Suppressor macrophage treated with lipopolysaccharide for 1 hour (primary cell): ENCODE results near the gene PROX1.

Source experiments
- DNase-seq, 3 donors: peaks; one replicate each; pipeline ENCODE4 v3.0.0-alpha.2; 2020 to 2022

Gene PROX1

GRCh38 chr1:214002472-214002871, 14.7 kb downstream of the PROX1 start:
- DNase-seq: no peak

DNA sequence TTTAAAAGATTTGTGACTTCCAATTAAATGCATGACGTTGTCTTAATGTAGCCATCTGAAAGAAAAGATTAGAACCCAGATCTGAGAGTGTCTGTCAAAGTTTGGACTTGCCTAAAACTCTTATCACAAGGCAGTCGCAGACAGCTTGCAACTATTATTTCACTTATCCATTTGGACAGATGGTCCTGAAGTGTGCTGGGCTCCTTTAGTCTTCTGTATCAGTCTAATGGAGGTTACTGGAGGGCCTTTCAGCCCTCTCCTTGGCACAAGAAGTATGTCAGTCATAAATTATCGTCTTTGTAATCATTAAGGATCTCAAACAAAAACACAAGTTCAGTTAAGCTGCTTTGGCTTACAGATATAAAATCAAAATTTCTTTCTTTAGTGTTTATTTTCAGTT, 15.5 kb downstream of the PROX1 start:
- DNase-seq: no peak

GRCh38 chr1:214004014-214004413, 16.2 kb downstream of the PROX1 start:
- DNase-seq: no peak

DNA sequence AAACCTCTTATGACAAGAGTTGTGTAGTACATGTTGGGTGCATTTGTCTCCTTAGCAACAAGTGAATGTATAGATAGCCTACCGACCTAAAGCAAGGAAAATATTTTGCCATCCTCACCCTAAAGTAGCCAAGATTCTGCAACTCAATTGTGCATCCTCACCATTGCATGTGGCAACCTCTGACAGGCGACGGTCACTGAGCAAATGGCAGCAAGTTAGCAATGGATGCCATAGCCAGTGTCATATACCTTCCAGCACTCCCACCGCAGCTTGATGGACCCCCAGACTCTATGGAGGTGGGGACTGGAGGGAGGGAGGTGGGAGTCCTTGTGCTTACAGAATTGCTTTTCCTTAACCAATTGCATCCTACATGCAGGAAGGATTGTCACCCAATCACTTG, 17.0 kb downstream of the PROX1 start:
- no peak for DNase-seq

- DNase-seq: no peak
Measured at GRCh38 chr1:214005708-214006107, 17.9 kb downstream of the PROX1 start.

- DNase-seq: no peak
Measured at GRCh38 chr1:214006845-214007244, 19.1 kb downstream of the PROX1 start.

DNA sequence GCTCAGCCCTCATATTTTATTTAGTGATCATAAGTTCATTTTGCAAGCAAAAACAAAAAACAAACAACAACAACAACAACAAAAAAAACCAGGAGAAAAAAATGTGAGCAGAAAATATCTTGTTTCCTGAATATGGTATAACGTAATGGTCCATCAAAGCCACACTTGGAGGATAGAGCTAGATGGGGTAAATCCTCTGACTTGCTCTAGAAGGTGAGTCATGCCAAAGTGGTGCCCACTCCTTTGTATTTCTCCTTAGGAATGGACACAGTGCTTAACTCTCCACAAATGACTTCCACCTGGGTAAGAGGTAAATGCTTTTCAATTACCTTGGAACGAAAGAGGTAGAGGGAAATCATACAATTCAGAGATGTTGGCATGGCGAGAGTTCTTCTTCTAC, 20.6 kb downstream of the PROX1 start:
- no peak for DNase-seq

- no peak for DNase-seq
Measured at GRCh38 chr1:214008791-214009422, 21.1 kb downstream of the PROX1 start.

DNA sequence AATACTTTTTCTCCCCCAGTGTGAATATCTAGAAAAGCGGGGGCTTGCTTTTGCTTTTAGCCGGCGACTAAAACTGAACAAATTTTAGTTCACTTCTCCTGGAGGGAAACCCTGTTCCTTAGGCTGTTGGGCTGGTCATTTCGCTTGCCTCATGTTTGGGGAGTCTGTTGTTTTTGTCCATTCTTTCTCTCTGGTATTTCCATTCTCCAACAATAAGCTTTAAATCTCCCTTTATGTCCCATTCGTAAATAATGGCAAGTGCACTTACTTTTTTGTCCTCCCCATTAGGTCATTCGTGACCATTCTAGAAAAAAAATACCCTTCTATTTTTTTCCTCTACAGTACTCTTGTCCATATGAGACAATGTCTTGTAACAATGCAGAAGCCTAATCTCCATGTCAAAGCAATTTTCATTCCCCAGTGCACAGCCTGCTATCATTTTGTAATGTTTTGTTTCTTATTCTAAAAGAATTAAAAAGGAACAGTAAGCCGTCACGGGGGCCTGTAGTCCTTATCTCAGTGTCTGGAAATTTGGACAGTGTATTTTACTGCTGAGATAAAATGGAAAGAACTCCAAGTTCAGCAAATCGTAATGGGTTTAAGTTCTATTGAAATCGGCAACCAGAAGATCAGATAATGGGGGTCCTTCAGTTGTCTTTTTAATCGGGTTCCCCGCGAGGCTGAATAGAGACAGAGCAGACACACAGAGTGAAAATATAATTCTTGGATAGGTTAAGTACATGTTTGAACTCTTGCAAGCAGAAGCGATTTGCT, 21.8 kb downstream of the PROX1 start:
- no peak for DNase-seq

DNA sequence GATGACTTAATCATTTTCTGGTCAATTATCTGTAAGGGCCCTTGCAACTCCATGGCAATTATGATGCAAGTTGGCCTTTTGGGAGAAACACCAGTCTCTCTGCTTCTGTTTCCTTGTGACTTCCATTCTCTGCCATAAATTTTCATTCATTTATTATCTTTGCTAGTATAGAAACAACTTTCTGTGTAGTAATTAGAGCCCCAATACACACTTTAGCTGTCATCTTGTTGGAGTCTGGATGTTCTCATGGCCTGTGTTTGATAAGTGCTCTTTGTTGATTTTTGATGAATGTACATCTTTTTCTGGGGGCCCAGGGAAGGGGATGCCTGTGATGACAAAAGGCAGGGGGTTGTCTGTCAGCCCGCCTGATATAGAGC, 22.4 kb downstream of the PROX1 start:
- DNase-seq: no peak

GRCh38 chr1:214010717-214011116, 22.9 kb downstream of the PROX1 start:
- no peak for DNase-seq

DNA sequence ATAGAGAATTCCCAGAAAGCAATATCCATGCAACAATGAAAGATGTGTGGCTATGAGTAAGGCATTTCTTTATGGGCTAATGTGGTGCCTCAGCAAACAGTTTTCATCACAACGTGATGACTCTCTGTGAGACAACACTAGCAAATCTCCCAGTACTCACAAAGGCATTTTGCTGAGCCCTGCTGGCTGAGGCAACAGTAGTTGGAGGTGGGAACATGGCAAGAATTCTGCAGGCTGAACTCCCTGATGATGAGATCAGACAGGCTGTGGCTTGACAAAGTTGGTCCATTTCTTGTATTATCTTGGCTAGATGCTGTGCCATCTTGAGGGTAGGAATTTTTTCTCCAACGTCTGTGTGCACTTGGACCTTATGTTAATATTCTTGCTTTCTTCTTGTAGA, 24.6 kb downstream of the PROX1 start:
- DNase-seq: no peak

GRCh38 chr1:214013614-214014377, 26.0 kb downstream of the PROX1 start:
- no peak for DNase-seq

DNA sequence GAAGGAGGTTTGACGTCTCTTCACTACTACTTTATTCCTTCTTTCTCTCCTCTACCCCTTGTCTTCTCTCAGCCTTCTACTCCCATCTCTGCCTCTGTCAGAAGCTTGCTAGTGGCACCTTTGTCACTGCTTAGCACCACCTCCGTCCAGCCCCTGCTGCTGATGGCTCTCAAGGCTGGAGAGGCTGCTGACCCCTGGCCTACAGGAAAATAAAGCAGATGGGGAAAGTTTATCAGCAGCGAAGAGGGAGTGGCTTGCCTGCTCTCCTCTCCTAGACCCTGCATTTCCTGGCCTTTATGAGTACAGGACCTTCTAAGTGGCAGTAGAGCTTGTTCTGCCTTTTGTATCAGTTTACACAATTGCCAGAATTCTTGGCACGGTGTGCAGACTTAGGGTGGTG, 27.0 kb downstream of the PROX1 start:
- DNase-seq: no peak

DNA sequence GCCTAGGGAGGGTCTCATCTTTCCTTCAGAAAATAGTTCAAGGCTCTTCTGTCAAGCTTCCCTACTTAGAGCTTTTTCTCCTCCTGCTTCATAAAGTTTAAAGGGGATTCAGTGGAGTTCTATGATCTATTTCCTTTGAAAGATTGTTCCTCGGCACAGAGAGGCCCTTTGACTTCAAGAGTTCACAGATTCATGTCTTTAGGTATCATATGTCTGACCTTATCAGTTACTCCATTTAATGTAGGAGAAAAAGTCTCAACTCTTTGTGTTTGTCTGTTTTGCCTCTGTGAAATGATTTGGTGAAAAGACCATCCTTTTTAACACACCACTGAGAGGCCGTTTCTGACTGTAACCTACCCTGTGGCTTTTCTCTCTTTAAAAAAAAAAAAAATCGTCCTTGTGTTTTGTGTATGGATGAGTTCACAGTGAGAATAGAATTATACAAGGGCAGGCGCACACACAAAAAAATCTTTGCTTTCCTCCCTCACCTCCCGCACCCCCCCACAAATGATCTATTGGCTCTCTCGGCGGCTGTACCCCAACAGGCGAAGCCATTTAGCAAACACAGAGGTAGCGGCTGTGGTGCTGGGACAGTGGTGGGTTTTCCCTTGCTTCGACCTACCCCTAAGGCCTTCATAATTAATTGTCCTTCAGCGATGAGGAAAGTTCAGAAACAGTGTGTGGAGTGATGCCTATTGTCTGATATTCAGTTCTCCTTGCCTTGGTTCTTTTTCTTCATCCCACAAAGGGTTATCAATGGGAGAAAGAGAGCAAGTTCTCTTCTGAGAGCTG, 29.6 kb downstream of the PROX1 start:
- DNase-seq: no peak

DNA sequence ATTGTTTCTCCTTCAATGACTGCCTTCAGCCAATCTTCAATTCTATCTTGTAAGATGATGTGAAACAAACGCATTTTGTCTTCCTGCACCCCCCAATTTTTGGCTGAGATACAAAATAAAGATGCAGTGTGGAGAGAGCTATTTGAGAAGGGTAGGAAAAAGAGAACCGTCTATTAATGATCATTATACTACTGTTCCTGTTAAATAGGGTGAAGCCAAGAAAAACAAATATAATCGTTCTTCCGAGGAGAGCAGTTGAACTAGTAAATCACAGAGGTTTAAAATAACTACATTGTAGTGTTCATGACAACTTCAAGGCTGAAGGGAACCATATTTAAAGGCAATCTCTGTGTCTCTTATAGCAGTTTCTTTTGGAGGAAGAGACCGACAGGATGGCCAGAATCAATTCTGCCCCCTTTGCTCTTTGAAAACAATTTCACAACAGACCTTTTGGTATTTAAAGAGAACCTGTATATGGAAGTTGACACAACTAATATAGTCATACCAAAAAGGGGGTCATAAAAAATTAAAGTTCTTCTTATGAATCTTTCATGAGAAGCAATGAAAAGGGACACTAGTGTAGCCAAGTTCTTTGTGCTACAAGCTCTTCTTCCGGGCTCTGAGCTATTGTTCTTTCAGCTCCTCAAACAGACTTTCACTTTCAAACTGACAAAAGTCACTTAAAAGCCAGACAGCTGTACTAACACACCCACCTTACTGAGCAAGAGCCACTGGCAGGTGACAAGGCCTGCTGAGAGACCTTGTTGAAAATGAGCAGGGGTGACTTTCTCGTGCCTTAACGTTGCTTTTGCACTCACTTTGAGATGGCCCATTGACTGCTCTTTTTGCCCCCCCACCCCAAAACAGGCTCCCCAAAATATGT, 30.9 kb downstream of the PROX1 start:
- DNase-seq: no peak

DNA sequence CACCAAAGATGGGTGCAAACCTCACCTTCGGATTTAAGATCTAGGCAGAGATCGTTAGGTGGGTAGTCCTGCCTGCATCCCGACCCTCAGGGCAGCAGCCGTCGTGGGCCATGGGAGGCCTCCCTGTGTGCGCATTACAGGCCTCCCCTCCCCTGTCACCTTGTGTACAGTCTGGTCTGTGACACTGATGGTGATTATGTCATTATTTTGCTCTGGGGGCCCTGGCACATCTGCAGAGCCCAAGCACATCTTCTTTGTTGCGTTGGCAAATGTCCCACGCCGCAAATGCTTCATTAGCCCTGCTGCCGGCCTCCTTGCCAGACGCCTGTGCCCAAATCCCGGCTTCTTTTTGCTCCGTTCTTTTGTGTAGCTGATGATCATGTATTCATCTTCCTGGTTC, 31.7 kb downstream of the PROX1 start:
- no peak for DNase-seq

DNA sequence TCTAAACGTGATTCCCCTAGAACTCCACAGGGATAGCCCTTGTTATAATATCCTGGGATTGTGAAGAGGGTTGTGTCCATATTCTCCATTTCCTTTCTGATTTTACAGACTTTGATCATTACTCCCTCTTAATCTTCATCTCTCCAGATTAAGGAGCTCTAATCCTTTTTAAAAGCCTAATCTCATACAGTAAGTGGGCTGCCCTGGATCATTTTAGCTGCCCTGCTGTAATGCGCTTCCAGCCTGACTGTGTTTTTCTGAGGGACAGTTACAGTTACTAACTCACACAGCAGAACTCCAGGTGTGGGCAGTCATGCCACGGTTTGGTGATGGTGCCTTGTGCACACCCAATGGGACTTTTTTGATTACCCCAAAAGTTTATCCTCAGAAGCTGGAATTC, 33.5 kb downstream of the PROX1 start:
- no peak for DNase-seq

DNA sequence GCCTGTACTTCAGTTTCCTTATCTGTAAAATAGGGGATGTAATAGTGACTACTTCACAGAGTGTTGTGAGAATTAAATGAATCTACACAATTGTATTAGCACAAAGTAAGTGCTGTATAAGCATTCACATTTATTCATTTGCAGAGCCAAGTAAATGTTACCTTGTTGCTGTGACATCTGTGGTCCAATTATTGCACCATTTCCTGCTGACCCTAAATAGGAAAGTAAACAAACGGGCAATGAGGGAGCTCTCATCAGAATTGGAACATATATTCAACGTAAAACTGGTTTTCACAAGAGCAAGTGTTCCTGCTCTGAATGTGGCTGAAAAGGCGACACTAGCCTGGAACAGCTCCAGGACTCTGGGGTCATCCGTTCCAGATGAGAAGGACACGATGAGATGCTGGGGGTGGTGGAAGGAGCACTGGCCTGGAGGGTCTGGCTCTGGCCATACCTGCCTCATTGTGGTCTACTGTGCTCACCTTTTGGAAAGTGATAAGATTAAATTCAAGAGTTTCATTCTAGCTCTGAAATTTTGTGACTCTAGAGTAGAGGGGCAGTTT, 34.5 kb downstream of the PROX1 start:
- no peak for DNase-seq

DNA sequence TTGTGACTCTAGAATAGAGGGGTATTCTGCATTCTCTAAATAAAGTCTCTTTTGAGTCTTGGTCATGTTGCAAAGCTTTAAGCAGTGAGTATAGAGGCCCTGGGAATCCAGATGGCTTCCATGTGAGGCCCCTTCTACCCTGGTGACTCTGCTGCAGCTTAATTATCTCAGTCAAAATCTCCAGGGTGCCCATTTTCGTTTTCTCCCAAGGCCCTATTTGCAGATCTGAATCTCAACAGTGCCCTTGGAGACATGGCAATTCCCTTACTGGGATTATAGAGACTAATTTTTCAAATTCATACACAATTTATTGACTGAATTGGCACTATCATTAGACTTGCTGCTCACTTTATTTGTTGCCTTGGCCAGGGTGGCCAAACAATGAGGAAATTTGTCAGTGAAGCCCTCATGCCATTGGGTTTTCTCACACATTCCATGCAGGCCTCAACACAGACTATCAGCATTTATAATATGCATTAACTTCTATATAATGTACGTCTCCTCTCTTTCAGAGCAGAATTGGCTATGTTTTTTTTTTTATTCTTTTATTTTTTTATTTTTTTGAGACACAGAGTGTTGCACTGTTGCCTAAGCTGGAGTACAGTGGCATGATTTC, 35.1 kb downstream of the PROX1 start:
- DNase-seq: no peak

GRCh38 chr1:214026985-214027384, 39.2 kb downstream of the PROX1 start:
- no peak for DNase-seq
